CD4-positive, alpha-beta T cell treated with Interleukin-17A for 1 hour (primary cell): ENCODE measurements around the gene FAM234B.
"Not testable (repeated sequence)": the region's sequence is repeated elsewhere in the genome, so short reads cannot be mapped to it uniquely, and the experiment has no call there.

Experiments used
- DNase-seq: peaks from one replicate; pipeline ENCODE4 v3.0.0-alpha.2; 2020

The FAM234B gene

GRCh38 chr12:13066014-13066413 is 21.8 kb downstream of the FAM234B start:
- no peak for DNase-seq

- peak; percentile 5 for DNase-seq
Observed at GRCh38 chr12:13066459-13066858, 22.3 kb downstream of the FAM234B start.

GRCh38 chr12:13067322-13067721 is 23.1 kb downstream of the FAM234B start:
- no peak for DNase-seq

GRCh38 chr12:13069380-13069779 is 25.2 kb downstream of the FAM234B start:
- DNase-seq = no peak

DNA sequence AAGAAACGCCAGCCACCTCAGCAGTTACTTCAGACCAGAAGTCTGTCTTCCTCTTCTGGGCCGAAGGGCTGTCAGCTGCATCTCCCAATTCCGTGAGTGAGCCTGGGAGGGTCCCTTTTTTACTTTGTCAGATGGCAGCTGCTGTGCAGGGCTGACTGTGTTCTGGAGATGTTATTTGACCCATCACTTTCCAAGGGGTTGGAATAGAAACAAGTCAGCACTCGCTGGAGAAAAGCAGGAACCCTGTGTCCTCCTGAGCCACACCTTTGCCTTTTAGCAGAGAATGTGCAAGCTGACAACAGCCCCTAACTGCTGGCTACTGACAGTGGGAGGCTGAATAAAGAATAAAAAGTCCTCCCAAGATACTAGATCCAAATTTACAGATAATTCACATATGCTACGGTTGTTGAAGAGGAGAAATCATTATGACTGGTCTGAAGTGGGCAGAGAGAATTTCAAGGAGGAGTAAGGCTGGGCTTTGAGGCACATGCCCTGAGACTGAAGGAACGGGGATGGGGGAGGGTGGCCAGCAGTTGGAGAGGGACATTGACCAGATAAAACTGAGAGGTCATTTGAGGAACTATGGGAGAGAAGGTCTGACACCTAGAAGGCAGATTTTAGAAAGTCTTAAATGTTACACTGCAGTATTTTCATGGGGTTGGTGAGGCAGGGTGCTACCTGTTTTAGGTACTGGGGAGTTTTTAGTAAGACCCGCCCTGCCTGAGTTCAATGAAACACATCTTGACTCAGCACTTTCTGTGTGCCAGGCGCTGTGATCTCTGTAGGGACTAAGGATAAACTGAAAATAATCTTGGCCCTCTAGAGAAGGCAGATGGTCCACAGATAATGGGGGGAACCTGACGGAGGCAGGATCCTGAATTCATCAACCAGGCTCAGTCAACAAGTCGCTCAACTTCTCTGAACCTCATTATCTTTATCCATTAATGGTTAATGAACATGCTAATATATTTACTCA is 27.4 kb downstream of the FAM234B start:
- DNase-seq = no peak

- no peak for DNase-seq
Observed at GRCh38 chr12:13073173-13073572, 29.0 kb downstream of the FAM234B start.

- DNase-seq = no peak
Observed at GRCh38 chr12:13074396-13075117, 30.4 kb downstream of the FAM234B start.

GRCh38 chr12:13075118-13075480 is 30.9 kb downstream of the FAM234B start:
- no peak for DNase-seq

DNA sequence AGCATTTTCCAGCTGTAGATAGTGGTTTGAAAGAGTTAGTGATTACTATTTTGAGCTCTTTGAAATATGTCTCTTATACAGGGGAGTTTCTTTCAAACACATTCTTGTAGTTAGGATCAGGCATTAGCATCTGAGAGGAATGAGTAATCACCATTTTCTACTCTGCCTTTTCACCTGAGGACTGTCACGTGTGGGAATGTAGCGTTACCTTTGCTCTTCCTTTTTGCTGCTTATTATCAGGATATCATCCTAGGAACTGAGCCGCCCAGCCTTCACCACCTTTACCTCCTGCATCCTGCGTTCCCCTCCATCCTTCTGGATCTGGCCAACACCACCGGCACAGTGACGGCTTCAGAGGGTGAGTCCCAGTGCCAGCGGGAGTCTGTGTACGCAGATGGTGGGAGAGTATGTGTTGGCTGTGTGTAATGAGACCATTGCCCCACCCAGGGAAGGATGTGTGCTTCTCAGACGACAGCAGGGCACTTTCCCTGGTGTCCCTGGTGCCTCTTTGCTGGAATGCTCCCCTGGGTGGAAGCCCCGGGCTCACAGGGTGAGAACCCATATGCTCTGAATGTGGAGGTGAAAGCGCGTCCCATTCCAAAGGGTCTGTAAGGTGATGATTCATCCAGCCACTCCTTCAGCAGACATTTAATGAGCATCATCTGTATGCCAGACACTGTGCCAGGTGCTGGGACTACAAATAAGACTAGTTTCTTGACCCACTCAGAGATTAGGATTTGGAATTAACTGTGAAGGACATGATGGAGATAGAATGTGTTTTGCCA is 31.8 kb downstream of the FAM234B start:
- no peak for DNase-seq

DNA sequence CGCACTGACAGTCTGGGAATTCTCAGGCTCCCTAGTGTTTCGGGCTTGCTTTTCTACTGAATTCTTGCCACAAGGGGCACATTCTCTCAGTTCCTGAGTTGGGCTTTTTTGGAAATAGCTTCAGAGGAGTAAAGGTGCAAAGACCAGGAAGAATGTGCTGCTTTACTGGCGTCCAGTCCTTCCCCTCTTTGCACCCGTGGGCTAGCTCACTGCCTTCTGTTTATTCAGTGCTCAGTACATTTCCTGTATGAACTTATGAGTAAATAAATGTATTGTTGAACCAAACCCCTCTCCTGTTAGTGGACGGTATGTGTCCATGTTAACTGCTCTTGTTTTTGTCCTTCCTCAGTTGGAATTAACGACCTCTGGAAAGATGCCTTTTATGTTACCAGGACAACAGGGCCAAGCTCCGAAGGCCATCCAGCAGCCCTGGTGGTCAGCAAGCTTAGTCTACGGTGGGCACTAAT is 35.3 kb downstream of the FAM234B start:
- DNase-seq = no peak

DNA sequence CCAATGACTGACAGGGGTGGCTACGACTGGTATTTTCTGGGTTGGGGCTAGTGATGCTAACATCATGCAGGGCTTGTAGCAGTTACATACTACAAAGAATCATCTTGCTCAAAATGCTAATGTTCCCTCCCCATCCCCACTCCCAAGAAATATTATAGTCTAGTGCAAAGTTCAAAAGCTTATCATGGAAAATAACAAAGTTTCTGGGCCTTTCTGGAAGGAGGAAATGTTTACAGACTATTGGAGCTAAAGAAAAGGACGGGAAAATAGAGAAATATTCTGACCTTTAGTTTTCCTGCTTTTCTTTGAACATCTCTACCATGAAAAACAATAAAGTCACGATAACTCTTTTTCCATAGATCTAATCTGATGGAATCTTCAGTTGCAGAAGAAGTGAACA is 36.1 kb downstream of the FAM234B start:
- no peak for DNase-seq

DNA sequence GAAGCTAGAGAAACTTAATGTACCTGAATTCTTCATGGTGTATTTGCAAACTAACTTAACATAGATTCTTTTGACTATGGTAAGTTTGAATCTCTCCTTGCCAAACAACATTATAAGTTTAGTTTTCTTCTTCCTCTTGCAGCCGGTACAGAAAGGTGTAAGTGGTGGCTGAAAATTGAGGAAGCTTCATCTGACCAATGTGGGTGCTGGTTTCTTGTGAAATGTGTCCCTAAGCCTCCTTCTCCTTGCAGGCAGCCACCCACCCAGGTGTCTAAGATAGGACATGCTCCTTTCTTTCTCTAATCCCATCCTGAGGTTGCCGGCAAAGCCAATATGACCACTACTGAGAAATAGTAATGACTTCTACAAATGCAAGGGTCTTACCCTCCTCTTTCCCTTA is 38.7 kb downstream of the FAM234B start:
- DNase-seq = no peak

DNA sequence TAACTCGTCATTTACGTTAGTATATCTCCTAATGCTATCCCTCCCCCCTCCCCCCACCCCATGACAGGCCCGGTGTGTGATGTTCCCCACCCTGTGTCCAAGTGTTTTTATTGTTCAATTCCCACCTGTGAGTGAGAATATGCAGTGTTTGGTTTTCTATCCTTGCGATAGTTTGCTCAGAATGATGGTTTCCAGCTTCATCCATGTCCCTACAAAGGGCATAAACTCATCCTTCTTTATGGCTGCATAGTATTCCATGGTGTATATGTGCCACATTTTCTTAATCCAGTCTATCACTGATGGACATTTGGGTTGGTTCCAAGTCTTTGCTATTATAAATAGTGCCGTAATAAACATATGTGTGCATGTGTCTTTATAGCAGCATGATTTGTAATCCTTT is 39.5 kb downstream of the FAM234B start:
- DNase-seq = not testable (repeated sequence)

DNA sequence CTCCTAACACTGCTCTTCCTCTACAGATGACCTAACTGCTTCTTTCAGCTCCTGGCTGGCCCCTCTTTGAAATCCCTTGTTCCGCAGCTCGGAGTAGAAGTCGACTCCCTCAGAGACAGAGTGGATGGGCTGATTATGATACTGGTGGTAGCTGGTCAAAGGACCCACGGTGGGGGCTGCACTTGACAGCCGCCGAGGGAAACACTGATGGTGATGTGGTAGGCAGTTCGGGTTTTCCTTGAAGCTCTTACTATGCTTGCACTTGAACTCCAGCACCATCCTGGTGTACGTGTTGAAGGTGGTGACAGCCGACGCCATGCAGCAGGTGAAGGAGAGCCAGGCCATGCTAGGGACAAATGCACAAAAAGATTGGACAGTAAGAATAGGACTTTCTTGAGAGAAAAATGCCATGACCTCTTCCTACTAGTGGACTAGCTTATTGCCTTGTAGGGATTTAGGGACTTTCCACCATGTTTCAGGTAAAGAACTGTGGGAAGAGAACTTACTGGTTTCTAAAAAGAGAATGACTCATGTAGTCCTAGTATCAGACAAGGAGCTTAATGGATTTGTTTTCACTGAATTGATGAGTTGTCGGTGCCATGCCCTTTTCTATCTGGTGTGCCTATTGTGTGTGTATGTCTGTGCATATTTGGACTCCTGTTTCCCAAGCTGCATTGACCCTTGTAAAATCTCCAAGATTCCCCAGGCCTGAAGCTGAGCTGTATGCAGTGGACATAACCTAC is 40.9 kb downstream of the FAM234B start:
- DNase-seq = no peak

- no peak for DNase-seq
Observed at GRCh38 chr12:13085968-13086686, 41.9 kb downstream of the FAM234B start.

DNA sequence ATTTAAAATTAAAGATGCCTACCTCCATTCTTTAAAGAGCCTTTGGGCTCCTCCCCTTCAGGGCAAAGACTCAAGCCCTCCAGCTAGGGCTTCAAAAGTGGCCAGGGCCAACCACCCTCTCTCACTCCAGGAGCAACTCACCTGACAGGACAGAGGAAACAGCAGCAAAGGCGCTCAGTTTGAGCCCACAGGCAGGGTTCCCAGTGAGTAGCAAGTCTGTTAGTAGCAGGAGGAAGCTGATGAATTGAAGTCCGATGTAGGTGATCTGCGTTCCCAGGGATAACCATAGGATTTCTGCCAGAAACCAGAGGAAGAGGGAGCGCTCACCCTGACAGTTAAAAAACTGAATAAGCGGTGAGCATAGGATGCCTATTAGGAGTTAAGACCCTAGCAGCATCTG is 43.6 kb downstream of the FAM234B start:
- DNase-seq = no peak

- no peak for DNase-seq
Observed at GRCh38 chr12:13088496-13088895, 44.3 kb downstream of the FAM234B start.

GRCh38 chr12:13090054-13090453 is 45.9 kb downstream of the FAM234B start:
- no peak for DNase-seq

GRCh38 chr12:13091832-13092231 is 47.7 kb downstream of the FAM234B start:
- no peak for DNase-seq

DNA sequence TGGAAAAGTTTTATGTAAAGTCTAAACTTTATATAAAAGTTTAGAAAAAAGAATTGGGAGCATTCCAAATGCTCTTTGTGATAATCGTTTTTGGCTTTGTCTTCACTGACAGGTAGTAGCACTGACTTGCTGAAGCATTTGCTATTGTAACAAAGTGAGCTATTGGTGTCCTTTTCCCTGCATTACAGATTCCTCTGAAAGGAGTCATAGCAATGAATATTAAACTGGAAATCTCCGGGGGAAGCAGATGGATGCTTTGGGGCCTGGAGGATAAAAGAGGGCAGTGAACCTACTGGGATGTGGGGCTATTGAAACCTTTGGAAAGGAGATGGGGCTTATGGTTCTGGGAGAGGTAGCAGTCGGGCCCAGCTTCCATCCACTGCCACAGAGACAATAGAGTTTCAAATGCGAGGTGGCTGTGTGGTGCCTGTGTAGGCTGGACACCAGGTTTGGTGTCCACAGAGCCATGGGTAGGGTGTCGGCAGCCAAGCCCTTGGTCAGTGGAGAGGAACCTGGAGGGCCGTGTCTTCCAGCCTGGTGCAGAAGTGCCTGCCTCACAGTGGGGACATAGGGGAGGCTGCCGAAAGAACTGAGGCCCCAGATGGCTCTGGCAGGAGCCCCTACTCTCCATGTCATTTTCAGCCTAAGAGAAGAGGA is 49.1 kb downstream of the FAM234B start:
- no peak for DNase-seq

DNA sequence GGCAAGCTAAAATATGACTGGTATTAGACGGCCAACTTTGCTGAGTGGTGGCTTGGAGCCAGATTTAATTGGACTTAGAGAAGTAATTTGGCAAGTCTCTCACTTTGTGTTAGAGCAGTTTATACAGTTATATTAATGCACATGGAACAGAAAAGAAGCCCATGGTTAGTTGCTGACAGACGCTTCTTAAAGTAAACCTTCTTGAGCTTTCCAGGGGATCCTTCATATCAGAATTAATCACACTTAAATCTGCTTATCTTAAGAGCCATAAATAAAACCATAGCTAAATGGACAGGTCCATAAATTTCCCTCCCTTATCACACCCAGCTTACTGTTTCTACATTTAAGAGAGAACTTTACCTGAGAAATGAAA is 49.7 kb downstream of the FAM234B start:
- DNase-seq = no peak
